NCI-H1092 (cell line): ENCODE results near the gene DTNB.

Source experiments
- DNase-seq: peaks from one replicate; lab custom pipeline; 2025; lab: John Stamatoyannopoulos, UW

Gene DTNB

DNA sequence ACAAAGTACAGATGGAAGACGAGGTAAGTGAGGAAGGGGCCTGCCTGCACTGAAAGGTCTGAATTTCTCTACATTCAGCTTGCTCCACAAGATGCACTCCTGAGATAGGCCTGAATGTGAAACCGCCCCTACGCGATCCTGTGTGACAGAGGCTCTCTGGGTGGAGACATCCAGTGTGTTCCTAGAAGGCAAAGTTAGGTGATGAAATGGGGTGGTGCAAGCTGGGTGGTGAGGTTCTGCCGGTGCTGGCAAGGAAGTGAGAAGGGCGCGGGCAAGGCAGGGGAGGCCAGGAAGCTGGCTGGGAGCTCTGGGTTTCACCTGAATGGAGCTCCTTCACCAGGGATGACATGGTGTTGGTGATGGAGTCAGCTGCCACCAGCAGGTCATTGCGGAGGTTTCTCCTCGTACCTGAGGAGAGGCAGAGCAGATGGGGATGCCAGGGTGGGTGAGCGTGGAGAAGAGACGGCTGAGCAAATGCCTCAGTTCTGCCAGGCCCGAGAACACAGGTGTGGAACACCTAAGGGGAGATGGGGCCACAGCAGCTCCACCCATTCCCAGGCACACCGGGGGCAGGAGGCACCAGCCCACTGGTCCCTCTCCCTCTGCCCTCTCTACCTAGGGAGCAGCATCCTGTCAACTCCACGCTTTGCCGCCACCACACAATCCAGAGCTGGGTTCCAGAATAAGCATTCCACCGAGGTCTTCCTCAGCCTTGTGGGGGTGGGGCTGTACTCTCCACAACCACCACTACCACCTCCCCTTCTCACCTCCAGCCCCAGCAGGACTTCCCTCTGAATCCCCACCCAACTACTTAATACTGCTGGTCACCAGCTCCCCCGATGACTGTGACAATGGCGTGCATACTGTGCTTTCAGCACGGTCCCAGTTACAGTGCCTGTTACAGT, 286.2 kb downstream of the DTNB start:
- DNase-seq = no peak

DNA sequence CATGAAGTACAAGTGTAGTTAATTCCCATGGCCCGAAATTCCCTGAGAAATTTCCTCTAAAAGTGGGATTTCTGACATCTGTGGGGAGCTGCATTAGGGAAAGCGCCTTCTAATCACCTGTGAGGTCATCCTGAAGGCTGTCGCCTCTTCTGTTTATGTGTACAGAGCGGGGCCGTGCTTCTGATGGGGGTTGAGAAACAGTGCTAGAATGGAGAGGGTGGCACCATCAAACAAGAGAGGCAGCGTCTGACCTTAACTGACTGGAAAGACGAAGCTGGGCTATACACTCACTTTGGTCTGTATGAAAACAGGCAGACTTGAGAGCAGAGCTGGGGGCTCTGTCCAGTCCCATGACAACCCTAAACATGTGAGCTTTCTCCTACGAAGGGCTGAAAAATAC, 287.5 kb downstream of the DTNB start:
- no peak for DNase-seq

DNA sequence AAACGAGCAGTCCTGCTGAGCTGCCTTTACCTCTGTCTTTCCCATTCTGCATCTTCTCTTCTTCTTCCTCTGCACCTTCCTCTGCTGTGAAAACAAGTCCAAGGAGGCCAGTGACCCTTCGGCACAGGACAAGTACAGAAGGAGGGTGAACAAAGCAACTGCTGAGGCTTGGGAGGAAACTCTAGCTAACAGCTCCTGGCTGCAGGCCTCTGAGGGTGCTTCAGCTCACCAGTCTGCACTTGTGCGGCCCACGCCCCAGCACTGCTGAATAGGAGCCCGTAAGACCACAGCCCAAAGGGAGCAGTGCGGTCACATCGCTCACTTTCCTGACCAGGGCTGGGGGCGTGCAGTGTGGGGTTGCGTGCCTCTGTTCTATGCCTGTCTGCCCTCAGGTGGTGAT, 289.6 kb downstream of the DTNB start:
- DNase-seq = no peak

DNA sequence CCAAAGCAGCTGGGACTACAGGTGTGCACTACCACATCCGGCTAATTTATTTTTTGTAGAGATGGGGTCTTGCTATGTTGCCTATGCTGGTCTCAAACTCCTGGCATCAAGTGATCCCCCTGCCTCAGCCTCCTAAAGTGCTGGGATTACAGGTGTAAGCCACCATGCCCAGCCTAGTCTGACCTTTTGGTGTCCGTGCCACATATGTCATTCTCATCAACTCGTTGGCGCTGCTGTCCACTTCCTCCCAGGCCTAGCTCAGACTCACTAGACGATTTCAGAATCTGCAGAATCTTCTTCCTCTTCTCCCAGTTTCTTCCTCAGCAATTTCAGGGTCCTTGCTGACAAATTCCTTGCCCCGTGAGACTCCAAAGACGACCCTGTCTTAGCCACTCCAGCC, 291.9 kb downstream of the DTNB start:
- DNase-seq = no peak

DNA sequence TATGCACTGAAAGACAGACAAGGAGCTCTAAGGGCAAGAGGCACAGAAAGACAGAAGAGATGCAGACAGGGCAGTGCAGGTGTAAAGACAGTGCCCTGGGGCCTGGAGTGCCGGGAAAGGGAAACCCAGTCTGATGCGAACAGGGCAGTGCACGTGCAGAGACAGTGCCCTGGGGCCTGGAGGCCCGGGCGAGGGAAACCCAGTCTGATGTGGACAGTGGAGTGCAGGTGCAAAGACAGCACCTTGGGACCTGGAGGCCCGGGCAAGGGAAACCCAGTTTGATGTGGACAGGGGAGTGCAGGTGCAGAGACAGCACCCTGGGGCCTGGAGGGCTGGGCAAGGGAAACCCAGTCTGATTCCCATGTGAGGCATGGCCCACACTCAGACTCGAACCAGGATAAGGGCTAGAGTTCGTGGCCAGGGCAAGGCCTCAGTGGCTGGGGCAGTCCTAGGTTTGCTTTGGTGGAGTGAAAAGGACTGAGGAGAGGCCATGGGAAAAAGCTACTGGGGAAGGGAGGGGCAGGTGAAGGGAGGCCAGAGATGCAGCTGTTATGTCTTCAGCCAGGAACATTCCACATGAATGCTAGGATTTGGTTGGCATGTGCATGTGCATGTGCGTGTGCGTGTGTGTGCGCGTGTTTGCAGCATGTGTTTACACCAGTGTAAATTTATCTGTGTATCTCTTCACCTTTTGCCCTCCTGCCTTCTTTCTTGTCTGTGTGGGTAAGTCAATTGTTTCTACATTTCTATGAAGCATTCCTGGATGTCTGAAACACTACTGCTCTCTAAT, 292.6 kb downstream of the DTNB start:
- DNase-seq = no peak

DNA sequence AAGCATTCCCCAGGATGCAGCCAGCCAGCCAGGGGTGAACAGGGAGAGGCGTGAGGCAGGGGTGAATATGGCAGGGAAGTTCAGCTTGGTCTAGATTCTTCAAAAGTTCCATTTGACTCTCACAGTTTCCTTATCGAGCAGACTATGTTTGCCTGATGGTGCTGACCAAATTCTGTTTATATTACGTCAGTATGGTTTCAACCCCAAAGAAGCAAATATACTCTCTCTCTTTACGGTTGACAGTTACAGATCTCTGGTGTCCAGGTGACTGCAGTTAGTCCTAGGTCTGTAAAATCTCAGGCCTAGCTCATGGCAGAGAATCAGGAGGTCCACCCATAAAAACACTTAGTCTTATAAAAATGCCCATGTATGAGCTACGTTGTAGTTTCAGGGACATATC, 293.4 kb downstream of the DTNB start:
- no peak for DNase-seq

DNA sequence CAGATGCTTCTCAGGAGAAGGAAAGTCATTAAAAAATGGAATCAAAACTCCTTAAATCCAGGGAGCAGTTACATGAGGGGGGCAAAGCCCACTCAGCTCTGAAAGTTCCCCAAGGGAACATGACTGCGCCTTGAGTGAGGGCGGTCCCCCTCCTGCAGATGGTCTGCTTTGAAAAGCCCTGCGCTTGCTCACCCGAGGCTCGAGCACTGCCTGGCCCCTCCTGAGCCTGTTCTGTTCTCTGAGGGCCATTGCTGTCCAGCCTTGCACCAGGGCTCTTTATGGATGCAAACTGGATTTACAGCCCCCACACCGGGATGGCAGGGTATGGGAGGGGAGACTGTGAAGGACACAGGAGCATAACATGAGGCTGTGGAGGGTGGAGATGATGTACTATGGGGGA, 293.8 kb downstream of the DTNB start:
- DNase-seq = no peak

DNA sequence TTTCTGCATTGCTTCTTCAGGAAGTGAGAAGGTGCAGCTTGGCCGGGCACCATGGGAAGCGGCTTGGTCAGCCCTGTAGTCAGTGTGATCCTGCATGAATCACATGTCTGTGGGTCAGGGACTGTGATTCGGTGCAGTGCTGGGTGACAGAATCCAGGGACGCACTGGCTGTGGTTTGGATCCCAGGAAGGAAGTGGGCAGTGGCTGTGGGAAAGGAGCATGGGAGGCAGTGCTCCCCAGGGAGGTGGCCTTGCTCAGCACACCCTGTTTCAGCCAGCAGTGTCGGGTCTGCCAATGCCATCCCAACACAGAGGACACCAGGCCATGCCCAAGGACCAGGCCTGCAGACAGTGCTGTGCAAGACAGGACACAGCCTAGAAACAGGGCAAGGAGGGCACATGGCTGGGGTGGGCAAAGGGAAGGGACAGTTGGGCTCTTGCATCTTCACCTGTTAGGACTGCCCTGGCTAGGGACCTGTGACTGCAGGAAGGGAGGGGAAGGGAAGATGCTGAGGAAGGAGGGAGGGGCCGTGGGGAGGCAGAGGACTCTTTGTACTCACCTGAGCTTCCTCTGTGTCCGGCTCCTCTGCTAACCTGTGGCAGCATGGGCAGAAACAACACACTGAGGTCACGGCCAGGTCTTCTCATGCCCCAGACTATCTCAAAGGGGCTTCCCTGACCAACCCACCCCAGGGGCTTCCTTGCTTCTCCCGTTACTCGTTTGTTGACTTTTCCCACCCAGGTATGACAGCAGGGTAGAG, 294.5 kb downstream of the DTNB start:
- DNase-seq = no peak

DNA sequence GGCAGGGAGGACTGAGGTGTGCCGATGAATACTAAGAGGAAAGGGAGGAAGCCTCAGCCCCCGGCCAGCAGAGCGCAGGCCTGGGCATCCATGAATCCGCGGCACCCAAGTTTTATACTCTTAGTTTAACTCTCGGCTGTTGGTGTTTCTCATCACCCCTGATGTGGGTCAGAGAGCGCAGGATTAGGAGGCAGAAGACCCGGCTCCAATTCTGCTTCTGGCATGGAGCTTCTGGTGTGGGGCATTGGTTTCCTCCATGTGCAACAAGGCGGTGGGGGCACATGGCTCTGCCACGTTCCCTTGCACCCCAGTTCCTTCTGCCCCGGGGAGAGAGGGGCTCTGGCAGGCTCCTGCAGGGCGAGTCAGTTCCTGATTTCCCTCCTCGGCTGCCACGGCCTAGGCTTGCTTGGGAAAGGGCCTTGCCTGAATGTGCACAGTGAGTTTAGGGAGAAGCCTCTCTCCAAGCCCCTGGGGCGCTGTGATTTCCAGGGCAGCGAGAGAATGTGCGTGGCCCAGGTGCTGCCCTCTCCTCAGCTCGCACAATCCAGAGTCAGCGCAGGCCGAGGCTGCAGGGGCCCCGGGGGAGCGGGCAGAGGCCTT, 295.5 kb downstream of the DTNB start:
- no peak for DNase-seq

DNA sequence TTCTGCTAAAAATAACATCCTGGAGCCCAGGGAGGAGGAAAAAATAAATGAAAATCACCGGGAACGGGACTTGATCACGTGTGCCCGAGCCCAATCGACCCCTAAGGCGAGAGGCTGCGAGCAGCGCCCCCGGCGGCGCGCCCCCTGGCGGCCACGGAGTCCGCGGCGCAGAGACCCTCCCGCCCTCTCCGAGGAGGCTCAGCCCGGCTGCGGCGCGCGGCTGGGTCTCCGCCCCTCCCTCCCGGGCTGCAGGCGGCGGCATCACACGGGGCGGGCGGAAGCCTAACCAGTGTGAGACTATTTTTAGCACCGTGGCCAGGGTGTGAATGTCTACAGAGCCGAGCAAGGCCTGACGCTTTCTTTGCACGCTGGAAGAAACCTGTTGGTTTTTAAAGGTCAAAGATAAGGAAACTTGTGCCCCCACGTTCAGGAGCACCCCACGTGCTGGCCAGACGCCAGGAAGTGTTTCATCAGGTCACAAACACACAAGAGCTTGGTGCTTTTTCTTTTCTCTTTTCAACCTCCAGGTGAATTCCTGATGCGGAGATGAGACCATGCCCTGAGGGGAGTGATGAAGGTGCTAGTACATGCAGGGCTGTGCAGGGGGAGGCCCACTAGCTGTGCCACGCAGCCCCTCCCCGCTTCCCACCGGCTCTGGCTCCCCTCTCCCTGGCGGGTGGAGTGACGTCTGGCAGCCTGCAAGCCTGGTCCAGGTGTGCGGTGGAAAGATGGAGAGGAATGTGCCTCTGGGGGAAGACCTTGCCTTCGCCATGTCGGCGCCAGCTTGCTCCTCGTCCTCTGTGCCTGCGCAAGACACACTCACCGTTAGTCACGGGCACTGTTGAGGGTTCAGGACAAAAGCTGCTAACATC, 296.4 kb downstream of the DTNB start:
- peak; percentile 74 for DNase-seq

DNA sequence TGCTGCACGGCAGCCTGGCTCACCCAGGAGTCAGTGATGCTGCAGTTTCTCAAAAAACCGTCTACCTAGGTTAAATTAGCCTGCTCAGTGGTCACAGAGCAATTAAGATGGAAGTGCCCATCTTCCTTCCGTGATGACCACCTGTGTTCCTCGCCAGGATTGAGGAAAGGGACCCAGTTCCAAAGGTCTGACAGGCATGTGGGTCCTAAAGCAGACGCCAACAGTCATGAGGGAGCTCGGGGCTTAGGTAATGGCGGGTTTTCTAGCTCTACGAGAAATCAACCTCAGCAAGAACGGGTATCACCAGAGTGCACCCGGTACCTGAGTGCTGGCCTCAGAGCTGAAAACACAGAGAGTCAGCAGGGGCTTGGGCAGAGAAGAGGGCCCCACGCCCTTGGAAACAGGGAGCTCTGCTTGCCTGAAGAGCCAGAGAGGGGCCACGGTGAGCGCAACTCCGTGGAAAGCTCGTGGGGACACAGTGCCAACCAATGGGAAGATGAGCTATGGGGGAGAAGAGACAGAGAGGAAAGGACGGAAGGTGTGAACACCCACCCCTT, 297.3 kb downstream of the DTNB start:
- DNase-seq = no peak

DNA sequence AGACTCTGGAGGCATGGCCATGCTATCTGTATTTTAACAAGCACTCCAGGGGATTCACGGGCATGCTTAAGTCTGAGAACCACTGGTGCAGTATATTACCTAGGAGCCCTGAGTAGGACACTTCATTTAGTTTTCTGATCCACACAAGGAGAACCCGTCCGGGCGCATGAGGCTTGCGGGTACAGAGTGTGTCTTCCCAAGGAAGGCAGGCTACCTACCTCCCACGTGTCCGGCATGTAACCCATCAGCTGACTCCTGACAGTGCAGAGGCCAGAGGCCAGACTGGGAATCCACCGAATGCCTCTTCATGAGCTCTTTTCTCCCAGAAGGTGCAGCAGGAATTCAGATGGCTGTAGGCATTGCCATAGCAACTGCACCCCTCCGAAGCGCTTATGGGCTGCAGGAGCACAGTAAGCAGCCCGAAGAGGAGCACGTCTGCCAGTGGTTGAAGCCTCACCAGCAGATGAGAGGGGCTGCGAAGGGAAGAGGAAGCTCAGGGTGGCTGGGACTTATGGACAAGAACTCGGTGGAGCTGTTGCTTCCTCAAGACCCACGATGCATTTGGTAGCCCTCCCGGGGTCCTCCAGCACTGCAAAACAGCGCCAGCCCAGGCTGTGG, 297.9 kb downstream of the DTNB start:
- DNase-seq = no peak

DNA sequence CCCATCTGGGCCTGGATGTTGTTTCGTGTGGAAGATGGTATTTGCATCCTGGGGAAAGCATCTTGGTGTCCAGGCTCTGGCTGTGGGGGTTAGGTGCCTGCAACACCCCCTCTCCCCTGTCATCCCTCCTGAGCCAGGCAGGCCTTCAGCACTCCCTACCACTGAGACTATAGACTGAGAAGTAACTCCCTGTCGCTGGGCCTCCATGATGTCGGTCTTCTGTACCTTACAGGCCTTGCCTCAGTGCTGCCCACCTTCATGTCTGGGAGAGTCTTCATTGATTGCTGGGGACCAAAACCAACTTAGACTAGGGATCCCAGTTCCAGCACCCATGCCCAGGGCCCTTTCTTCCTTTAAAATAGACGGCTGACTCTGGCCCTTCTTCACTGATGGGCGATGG, 298.6 kb downstream of the DTNB start:
- DNase-seq = no peak

DNA sequence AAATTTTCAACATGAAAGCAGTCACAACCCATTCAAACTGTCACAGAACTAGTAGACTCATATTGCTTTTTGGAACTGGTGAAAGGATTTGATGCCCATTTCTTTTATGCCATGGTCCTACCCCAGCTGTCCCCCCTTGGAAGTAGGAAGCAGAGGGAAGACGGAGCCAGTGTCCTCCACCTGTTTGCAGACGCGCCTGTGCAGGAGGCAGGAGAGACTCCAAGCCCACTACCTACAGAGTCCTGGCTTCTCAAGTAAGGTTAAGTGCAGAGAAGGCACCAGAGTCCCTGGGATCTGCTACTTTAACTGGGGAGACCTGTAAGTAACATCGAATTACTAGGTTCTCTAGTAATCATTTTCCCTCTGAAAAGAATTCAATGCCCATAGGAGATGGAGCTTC, 299.0 kb downstream of the DTNB start:
- no peak for DNase-seq

DNA sequence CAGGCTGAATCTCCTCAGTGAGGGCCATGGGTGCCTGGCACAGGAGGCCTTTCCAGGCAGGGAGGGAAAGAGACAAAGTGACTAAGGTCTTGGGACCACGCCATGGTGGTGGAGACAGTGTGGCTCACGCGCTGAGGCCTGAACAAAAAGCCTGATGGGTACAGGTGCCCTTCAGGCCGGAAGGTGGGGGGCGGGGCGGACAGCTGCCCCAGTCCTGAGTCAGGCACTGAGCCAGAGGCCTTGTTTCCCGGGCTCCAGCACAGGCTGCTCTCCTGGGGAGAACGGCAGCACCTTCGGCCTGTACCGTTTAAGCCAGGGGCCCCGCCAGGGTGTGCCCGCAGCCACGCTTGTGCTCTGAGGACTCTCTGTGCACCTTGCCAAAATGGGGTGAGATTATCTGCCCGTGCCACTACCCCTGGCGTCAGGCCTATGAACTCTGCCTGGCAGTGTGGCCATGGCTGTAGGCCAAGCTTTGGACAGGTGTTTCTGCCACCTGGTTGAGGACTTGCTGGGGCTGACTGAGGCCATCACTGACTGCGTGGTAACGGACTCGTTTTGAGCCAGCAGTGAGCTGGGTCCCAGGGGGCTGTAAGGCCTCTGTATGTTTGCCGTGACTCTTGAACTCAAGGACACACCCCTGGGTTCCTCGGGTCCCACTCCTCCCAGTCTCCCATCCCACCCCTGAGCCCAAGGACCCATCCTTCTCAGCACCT, 300.0 kb downstream of the DTNB start:
- peak; percentile 78 for DNase-seq

DNA sequence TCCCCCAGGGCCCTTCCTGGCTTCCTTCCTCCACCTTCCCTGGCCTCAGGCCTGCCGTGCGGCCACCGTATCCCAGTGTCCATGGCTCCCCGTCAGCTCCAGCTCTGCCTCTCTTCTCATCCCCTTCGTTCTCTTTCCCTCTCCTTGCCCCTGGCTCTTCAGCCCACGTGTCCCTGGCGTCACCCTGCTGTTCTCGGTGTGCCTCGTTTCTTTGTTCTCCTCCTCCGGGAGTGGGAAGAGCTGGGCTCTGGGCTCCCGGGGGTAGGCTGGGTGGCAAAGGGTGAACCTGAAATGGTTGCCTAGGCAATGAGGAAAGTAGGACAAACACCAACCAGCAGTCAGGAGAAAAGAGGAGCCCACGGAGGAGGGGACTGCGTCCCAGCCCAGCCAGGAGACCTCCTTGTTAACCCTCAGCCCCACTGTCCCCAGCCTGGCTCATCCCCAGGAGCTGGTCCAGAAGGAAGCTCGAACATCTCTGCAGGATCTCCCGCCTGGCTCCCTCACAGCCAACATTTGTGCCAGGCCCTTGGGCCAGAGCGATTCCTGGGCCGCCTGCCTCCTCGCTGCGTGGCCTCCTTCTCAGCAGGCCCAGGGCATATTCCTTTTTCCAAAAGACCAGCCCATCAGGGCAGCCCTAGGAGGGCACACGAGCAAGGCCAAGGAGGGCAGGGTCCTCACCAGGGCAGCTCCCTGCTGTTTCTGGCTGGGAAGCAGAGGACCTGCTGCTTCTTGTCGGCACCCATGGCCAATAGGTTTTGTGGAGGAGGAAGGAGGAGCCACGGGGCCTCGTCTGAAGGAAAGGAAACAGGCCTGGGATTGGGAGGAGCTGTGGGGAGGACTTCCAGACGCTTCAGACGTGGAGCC, 300.7 kb downstream of the DTNB start:
- no peak for DNase-seq

DNA sequence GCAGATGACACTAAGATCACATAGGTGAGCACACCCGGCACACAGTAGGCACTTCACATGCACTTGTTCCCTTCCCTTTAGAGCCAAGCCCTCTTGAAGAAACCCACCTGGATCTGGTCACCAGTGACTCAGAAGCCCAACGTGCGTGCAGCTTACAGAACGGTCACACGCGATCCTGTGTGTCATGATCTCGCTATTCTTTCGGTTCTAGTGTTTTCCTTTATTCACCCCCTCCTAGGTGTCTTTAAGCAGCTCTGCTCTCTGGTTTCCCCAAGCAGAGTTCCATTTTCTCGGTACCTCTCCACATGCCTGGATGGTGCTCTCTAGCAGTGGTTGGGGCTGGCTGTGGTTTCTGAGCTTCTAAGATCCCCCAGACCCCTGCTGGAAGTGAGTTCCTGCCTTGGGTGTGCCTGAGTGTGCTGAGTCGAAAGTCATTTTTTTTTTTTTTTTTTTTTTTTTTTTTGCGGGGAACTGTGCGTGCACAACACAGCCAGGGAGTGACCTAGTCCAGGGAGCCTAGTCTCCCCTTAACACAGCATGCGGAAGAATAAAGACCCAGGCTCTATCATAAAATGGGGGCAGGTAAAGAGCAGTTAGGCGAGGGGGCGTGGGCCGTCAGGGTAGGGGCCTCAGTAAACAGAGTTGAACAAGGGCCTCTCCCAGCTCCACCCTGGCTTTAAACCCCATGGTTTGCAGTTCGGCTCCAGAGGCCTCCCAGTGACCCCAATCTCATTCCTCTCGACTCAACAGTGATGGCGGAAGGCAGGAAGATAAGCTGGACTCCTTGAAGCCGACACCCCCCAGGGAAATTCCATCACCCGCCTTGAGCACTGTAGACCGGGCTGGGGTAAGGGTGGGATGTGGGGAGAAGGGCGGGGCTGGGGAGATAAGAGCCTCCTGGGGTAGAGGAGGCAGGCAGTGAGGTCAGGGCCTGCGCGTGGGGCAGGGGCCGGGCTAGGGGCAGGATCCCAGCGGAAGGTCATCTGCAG, 301.8 kb downstream of the DTNB start:
- DNase-seq = no peak

DNA sequence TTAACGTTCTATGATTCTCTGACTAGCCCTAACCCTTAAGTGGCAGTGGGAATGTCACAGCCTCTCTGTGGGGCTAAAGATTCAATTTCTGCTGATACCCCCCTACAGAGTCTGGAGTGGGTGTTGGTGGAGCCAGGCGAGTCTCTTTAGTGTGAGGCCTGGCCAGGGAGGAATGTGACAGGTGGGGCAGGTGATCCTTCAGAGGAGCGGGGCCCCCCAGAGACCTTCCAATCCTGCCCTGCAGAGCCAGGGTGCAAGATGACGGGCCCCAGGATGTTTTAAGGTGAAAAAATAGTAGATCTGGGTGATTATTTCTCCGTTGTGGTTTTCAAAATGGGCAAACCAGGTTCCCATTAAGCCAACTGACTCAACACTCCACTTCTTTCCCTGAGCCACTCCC, 303.5 kb downstream of the DTNB start:
- DNase-seq = no peak
